GM23248 (cell line): ENCODE data around the gene MEI1.

Source experiments
- EZH2 ChIP-seq: fragments of 200-600 bp; sonication (generic); IDR thresholded peaks from 2 replicates; pipeline ENCODE4 v1.6.1; 2018; ENCODE audit warnings: antibody characterized with exemption, mild to moderate bottlenecking; ENCODE audit not compliant: insufficient read depth, poor library complexity, severe bottlenecking
- EZH2phosphoT487 ChIP-seq: fragments of 200-600 bp; sonication (generic); IDR thresholded peaks from 2 replicates; pipeline ENCODE4 v1.6.1; 2018; ENCODE audit warnings: antibody characterized with exemption, moderate library complexity, mild to moderate bottlenecking, low read depth; ENCODE audit not compliant: insufficient read depth

GRCh38 chr22:41787331-41787730 is 88.0 kb downstream of the MEI1 start:
- TF ChIP-seq EZH2 (no peak), EZH2phosphoT487 (no peak)
